ENCODE data around the gene MCHR1. TPM values are rescaled to one million over a fixed set of nuclear protein-coding genes. Genes with fewer than 3 reads are reported as not detected.
A peak's percentile ranks its signal among the peaks of the same experiment; 100 is the strongest.

Gene MCHR1
- total and polyA plus RNA-seq, 2 of the 4 experiments (the other 2 are of a cell fraction) = 1.4 to 3.2 TPM

- Histone ChIP-seq H3K4me2 (ENCODE audit: low read depth, low read length) (no peak overlapping the region), H3K9me1 (ENCODE audit: insufficient read depth, low read length) (peaks cover 6% of the 10 kb centered on the region; the same call in 1 of the 2 replicates), H3K18ac (ENCODE audit: low read depth, low read length) (no peak overlapping the region), H3K27me3 (ENCODE audit: control insufficient read depth, insufficient read depth, low read length) (no peaks in the 10 kb centered on the region), H3K56ac (ENCODE audit: extremely low read depth, insufficient read depth, low read length) (no peak overlapping the region), H3K14ac (replicated peaks; ENCODE audit: low read depth, low read length) (no peak overlapping the region), H3K4ac (ENCODE audit: low read depth, low read length) (no peak overlapping the region), H2AFZ (replicated peaks; ENCODE audit: low read length, poor library complexity) (peak overlapping the region; percentile 1), H4K20me1 (ENCODE audit: insufficient read depth, low read length) (no peaks in the 10 kb centered on the region), H2AK9ac (replicated peaks; ENCODE audit: low read depth, low read length, poor library complexity) (no peak overlapping the region), H3K4me3 (ENCODE audit: insufficient read depth, low read depth, low read length) (no peak overlapping the region), H3K9ac (ENCODE audit: low read depth, low read length) (no peak overlapping the region), H4K8ac (ENCODE audit: low read depth in 2 of 2, low read length in 2 of 2) (no peak overlapping the region), H3K23ac (ENCODE audit: low read depth, low read length) (no peak overlapping the region), H2BK15ac (ENCODE audit: low read depth, low read length) (no peak overlapping the region), H4K5ac (ENCODE audit: low read depth, low read length) (no peak overlapping the region), H2AK5ac (ENCODE audit: low read depth, low read length) (no peak overlapping the region), H2BK20ac (ENCODE audit: low read depth, low read length) (no peak overlapping the region), H2BK5ac (ENCODE audit: low read depth, low read length, poor library complexity, severe bottlenecking) (no peak overlapping the region), H3K9me3 (ENCODE audit: control insufficient read depth, insufficient read depth, low read length) (no peaks in the 10 kb centered on the region), H3K79me1 (ENCODE audit: low read depth in 1 of 2, low read length in 2 of 2) (no peaks in the 10 kb centered on the region), H3K27ac (ENCODE audit: insufficient read depth, low read length) (no peak overlapping the region), H2BK120ac (ENCODE audit: low read depth, low read length) (0 out of 2 replicates have a peak overlapping the region, but pooled peaks have one; percentile 1), H4K91ac (ENCODE audit: insufficient read depth, low read depth, low read length) (no peak overlapping the region), H3K36me3 (ENCODE audit: control insufficient read depth, insufficient read depth, low read length) (no peaks in the 10 kb centered on the region), H3K4me1 (ENCODE audit: control insufficient read depth, insufficient read depth, low read length) (peaks cover 12% of the 10 kb centered on the region; the same call in 1 of the 2 replicates)
- TF ChIP-seq USF2 (IDR thresholded peaks at IDR 0.05; ENCODE audit: low read depth, low read length) (no peak), NFE2L2 (IDR thresholded peaks at IDR 0.05; ENCODE audit: low read depth, low read length) (no peak), MXI1 (IDR thresholded peaks at IDR 0.05; ENCODE audit: borderline replicate concordance, low read depth, low read length) (no peak), MAFK (IDR thresholded peaks at IDR 0.05; ENCODE audit: low read depth, low read length) (no peak), CEBPB (IDR thresholded peaks at IDR 0.05; ENCODE audit: low read depth, low read length) (no peak), RCOR1 (IDR thresholded peaks at IDR 0.05; ENCODE audit: insufficient replicate concordance, low read length) (no peak), MAZ (IDR thresholded peaks at IDR 0.05; ENCODE audit: borderline replicate concordance, low read depth, low read length) (no peak), BHLHE40 (IDR thresholded peaks at IDR 0.05; ENCODE audit: low read depth, low read length) (no peak), POLR2A (IDR thresholded peaks at IDR 0.05; ENCODE audit: low read depth, low read length) (no peak), SMC3 (IDR thresholded peaks at IDR 0.05; ENCODE audit: low read depth, low read length) (no peak), RAD21 (IDR thresholded peaks at IDR 0.05; ENCODE audit: low read length) (no peak), CTCF (conservative IDR thresholded peaks at IDR 0.05; ENCODE audit: low read depth, low read length) (no peak), RFX5 (IDR thresholded peaks at IDR 0.05; ENCODE audit: low read depth, low read length) (no peak), CHD1 (IDR thresholded peaks at IDR 0.05; ENCODE audit: low read depth, low read length) (no peak), FOS (IDR thresholded peaks at IDR 0.05; ENCODE audit: low read depth, low read length) (no peak), ELK1 (IDR thresholded peaks at IDR 0.05; ENCODE audit: borderline replicate concordance, low read depth, low read length) (no peak)
- BruUV-seq (replicated peaks) = no TSS peak
- POLR2A ChIA-PET (ENCODE audit: unreplicated experiment) = no interaction called here
- 96% methylated on average over 3 of the region's 3 CpGs; no CpG with 5 or more reads in 1 of the 2 experiments for WGBS, 2 experiments (ENCODE audit: extremely low coverage in 2 of 2, insufficient read length in 1 of 2)
- CTCF ChIA-PET = interaction anchor here (0.6 kb wide), 1 partner anchor 240 kb away, joined by 3 read pairs; no protein-coding TSS in a partner anchor
- intact Hi-C loops (cut with micrococcal nuclease) = no loop called here
- in situ Hi-C loops (cut with MboI; ENCODE audit: low sequenced_read_pairs) = no loop called here
- DNase-seq (no peak), ATAC-seq (ENCODE audit: low read depth) (no peak)
- dilution Hi-C loops (cut with HindIII; ENCODE audit: low sequenced_read_pairs, unreplicated experiment) = no loop called here
These were observed 2.6 kb upstream of the MCHR1 start for GRCh38 chr22:40676644-40677043.
